CD4-positive, alpha-beta T cell treated with Interleukin-17A for 1 hour (primary cell): Measurements from ENCODE around the gene ING3.
A peak's percentile ranks its signal among the peaks of the same experiment; 100 is the strongest.
"Not testable (repeated sequence)": the region's sequence is repeated elsewhere in the genome, so short reads cannot be mapped to it uniquely, and the experiment has no call there.

Experiments
- DNase-seq: peaks from one replicate; pipeline ENCODE4 v3.0.0-alpha.2; 2020

ING3 gene

DNA sequence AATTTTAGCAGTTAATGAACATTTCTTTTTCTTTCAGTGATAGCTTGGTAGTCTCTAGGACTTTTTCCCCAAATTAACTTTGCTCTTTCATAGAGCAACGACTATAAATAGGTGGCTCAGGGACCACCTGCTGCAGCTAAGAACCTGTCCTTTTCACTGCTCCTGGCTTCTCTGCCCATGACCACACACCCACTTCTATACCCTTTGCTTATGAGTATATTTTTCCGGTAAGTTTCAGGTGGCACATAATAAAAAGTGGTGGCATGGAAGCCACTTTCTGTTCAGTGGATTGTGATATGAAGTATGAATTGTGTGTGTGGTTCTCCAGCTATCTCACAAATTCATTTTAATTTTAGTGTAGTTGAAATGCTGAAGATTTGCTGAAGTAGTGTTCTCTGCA lies 1.2 kb downstream of the ING3 start:
- DNase-seq, result no peak

GRCh38 chr7:120955577-120956149 lies 5.1 kb downstream of the ING3 start:
- no peak for DNase-seq

- DNase-seq, result no peak
Observed at GRCh38 chr7:120959929-120960484, 9.4 kb downstream of the ING3 start.

DNA sequence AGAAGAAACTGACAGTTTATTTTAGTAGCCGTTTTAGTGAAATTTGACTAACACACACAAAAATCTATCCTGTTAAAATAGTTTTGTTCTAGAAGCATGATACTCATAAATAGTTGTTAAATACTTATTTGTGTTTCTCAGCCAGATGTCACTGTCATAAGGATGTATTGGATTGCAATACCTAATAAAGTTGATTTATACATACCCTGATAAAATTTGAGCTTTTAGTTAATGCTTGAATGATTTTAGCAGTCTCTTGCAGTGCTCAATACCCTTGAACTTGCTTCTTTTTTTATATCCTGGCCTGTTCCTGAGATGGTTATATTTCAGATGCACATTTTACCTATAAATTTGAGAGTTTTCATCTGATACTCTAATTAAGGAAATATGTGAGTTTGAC lies 10.1 kb downstream of the ING3 start:
- no peak for DNase-seq

DNA sequence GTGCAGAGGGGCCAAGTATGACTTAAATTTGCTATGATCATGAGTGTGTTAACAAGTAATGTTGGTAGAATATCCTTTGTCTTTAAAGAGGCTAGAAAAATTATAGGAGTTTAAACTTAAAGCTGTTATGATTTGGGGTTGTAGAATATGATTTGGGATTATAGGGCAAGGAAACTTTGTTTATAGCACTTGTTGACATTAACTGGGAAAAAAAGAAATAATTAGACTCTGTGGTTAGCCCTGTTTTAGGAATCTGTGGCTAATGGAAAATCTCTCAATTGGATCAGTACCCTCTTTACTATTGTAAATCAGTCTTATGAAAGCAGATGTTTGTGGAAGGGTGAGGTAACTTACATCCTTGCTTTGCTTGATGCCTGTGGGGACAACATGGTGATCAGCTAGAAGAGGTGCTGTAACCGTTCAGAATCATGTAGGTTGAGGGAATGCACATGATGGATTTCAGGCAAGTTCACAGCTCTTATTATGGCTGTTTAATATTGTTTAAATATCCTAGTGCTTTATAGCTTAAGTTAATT lies 11.1 kb downstream of the ING3 start:
- no peak for DNase-seq

DNA sequence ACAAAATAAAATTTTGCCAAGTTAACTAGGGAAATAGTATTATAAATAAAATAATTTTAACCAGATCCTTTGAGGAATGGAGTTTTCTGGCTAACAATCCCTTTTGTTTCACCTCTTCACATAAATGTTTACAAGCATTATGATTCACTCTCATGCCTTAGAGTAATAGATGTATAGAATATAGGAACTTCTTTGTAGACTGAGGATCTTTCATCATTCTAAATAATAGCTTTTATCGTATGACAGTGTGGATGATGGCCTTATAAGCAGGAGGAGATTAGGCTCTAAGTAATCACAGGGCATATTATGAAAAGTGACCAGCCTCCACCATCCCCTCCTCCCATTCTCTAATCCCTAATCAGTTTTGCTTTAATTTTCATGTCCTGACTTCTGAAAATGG lies 13.5 kb downstream of the ING3 start:
- no peak for DNase-seq

- no peak for DNase-seq
Observed at GRCh38 chr7:120966961-120967360, 16.4 kb downstream of the ING3 start.

DNA sequence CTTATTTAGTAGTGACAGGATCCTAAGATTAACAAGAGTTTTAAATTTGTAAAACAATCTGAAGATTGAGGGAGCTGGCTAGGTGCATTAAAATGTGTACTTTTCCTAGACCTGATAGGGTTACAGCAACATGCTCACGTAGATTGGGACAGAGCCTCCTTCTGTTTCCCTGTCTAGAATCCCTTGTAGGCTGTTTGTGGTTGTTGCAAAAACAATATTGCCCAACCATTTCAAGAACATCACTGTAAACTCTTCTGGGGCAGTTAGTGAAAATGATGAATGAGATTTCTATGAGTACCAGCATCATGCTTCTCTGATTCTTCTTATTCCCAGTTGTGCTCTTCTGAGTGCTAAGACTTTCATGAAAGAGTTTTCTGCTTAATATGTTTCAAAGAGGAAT lies 23.3 kb downstream of the ING3 start:
- DNase-seq, result no peak

- no peak for DNase-seq
Observed at GRCh38 chr7:120979765-120980499, 29.4 kb downstream of the ING3 start.

GRCh38 chr7:120981117-120981516 lies 30.5 kb downstream of the ING3 start:
- no peak for DNase-seq

- DNase-seq, result no peak
Observed at GRCh38 chr7:120981888-120982615, 31.5 kb downstream of the ING3 start.

- DNase-seq, result not testable (repeated sequence)
Observed at GRCh38 chr7:120983592-120983991, 33.0 kb downstream of the ING3 start.

GRCh38 chr7:120984406-120984805 lies 33.8 kb downstream of the ING3 start:
- DNase-seq, result no peak

DNA sequence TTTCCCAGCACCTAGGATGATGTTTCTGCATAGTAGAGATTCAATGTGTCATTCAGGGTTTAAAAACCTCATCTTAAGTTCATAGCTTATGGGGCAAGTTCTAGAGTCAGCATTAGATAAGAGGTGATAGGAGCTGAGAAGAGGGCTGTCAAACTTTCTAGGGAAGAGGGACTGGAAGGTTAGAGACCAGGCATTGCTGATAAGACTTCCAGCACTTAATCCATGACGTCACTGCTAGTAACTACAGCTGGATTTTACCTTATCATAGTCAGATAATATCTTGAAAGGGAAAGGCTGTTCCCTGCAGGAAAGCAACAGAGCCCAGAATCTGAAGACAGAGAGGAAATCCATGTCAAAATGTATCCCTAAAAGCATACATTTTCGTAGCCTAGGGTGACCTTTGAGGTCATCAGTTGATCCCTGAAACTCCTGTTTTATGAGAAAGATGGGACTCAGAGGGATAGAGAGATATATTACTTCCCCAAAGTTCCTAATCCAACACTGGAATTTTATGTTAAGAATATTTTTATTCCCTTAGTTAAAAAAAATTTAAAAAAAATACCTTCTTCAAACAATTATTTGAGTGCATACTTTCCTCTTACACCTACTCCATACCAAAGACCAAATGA lies 34.7 kb downstream of the ING3 start:
- no peak for DNase-seq

GRCh38 chr7:120985839-120986238 lies 35.3 kb downstream of the ING3 start:
- no peak for DNase-seq

GRCh38 chr7:120986650-120987049 lies 36.1 kb downstream of the ING3 start:
- DNase-seq, result no peak

DNA sequence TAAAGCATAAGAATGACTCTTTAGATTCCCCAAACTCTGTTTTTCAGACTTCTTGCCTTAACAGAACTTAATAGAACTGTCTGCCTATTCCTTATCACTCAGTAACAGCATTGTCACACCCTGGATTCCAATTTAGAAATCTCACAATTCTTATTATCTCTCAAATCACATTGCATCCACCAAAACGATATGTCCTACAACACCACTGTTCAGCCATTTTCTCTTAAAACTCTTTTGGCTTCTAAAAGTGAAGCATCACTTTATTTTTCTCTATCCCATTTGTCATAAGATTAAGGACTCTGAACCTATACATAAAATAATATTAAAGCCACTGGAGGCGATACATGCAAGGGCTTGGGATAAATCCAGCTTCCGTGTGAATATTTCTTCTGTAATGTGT lies 36.7 kb downstream of the ING3 start:
- DNase-seq, result no peak

DNA sequence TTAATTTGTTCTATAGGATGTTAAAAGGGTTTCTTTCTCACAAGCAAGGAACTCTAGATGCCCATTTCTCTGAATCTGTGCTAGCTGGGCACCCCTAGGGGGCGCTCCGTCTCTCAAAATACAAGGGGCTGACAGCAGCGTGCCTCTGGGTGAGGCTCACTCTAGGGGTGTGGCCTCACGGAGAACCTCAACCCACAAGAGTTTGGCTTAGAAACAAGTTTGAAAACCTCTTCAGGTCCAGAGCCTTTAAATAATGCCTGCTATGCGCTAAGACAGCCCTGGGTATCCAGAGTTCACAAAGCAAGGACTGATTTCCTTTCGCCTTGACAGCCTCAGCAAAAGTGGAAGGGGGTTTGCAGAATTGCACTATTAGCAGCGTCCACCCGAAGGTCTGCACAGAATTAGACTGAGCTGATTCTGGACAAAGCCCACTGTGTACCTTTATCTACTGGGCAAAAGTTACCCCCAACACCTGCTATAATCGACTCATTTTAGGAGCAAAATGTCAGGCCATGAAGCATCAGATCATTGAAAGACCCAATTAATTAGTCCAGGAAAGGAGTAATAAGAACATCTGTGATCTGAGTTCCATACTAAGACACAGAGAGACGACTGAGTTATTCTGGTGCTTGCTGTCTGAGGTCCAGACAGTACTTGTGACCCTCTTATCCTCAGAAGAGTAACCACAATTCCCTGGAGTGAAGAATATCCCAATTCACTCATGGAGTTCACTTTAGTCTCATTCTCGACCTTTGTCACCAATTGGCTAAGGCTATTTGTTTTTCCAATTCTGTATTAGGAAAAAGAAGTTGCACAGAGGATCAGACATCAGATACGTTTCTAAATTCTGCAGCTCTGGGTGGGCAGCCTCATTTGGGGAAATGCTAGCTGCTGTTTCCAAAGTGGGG lies 37.4 kb downstream of the ING3 start:
- peak; percentile 88 for DNase-seq

DNA sequence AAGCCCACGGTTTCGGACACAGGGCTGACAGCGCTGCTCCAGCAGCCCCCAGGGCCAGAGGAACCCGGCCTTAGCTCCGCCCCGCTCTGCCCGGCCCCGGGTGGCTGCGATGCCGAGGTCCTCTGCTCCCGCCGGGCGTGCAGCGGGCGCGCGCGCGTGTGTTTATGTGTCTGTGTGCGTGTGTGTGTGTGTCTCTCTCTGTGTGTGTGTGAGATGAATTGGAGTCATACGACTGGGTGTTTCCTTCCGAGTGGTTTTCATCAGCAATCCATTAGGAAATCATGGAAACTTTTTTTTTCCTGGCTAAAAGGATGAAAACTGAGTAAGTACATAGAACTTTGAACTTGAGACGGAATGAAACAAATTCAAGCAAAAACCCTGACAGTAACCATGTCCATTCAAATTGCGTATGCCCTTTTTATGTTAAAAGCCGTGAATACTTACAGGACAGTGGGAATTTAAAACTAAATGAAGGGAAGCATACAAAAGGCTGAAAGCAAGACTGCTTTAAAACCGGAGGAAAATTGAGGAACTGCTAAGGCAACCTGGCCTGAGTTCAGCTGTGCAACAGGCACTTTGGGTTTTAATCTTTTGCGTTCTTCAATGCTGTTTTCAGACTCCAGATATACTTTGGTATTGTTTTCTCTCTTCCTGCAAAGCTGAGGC lies 38.1 kb downstream of the ING3 start, which contains the start of gene CPED1:
Gene CPED1 (plus strand): TSS at position 121 of the 666 bp plus-strand sequence. CDS start 911 bp downstream, outside the sequence.
- peak; percentile 26 for DNase-seq

DNA sequence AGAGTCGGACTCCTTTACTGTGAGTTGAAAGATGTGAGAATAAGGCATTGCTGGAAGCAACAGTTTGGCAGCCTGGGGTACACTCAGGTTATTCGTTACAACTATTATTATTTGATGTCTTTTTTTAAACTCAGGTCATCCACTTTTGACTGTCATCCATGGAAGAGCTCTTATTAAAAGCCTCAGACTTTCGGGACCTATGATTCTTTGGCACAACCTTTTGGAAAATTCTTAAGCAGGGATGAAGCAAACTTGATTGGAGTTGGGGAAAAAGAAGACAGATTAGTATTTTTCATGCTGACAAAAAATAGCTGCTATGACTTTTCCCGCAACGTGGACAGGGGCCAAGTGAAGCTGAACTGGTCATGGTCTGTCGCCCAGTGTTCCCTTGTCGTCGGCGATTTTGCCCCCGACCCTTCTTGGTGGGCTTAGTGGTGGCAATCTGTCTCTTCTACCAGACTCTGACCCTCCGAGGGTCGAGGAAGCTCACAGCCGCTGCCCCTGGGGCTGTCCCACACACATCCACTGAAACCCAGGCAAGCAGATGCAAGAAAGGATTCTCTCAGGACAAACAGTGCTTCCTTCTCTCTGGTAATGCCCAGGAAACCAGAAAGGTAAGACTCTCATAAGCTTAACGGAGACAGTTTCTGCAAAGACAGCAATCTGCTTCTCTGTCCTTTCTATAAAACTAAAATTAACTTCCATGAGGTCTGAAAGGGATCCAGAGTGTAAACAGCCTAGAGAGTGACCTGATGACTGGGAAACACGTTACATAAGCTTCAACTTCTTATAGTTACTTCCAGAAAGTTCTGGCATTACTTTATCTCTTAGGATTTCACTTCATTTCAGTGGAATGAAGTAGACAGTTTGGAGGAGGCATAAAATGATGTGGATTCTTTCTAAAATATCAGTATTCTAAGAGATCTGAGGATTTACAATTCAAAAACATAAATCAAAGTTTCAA lies 39.0 kb downstream of the ING3 start:
- DNase-seq, result no peak
